A375 (cell line): ENCODE data around the gene NRSN2. TPM values are rescaled to one million over a fixed set of nuclear protein-coding genes. Genes with fewer than 3 reads are reported as not detected.

ENCODE experiments used
- total RNA-seq: library from RNA; depleted of rRNA; stranded (reverse); fragments of >200 nt; shearing (Covaris generic); gene quantifications from 2 replicates; pipeline ENCODE4 v1.2.3, GENCODE V29; 2014; rRNA removed

NRSN2 gene, protein sequence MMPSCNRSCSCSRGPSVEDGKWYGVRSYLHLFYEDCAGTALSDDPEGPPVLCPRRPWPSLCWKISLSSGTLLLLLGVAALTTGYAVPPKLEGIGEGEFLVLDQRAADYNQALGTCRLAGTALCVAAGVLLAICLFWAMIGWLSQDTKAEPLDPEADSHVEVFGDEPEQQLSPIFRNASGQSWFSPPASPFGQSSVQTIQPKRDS
- total RNA-seq: 60.3 and 73.3 TPM in 2 replicates

DNA sequence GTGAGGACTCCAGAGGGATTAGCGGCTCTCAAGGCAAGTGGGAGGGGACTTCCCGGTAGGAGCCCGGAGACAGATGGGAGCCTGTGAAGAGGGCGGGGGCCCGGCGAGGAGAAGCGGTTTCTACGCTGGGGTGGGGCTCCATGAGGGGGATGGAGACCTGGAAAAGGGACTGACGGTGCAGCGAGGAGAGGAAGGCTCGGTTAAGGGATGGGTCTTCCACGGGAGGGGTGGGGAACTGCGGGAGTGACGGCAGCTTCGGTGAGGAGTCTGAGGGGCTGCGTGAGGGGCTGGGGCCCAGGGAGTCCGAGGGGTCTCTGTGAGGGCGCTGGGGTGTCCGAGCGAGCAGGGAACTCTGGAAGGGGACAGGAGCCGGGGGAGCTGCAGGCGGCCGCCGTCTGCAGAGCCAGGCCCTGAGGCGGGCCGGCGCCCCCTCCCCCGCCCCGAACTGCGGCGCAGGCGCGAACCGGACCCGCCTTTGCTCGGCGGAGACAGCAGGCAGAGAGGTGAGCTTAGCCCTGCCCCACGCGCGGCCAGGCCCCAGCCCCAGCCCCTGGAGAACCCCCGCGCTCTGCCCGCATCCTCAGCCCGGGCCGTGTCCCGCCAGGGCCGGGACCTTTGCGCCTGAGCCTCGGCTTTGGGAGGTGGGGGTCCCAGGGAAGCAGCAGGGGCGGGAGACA is at the start of gene NRSN2:
TSS of gene NRSN2 (plus strand) at position 472 of the 677 bp plus-strand sequence. CDS start 2,533 bp downstream, outside the sequence.

DNA sequence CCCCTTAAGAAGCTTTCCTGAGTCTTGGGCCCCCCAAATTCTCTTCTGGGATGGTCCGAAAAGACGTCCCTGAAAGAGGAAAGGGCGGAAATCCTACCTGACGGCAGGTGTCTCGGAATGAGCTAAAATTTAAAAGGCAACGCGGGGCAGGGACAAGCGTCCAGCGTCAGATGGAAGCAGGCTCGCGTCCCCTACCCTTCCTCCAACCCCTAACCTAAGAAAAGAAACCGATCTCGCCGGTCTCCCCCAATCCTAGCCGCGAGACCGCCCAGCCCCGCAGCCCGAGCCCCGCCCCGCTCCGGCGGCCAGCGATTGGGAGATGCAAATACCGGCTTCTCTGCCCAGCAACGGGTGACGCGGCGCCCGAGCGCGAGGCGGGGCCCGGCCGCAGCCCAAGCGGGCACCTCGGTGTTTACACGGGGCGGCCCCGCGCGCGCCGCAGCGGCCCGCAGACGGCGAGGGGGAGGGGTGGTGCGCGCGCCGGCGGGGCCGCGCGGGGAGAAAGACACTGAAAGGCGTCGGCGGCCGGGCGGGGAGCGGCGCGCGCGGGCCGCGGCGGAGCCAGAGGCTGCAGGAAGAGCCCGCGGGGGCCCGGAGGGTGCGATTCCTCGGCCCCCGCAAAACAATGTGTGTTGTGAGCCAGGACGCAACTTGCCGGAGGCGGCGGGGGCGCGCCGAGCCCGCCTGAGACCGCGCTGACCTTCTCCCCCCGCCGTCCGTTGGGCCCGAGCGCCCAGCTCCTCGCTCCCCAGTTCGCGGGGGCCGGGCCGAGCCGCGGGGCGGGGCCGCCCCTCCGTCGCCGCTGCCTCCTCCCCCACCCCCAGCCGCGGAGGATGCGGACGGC is 21.6 kb upstream of the NRSN2 start, which contains the start of gene SOX12:
TSS of gene SOX12 (plus strand) at position 508 of the 844 bp plus-strand sequence. CDS start 373 bp downstream, outside the sequence.

Other genes starting within 250 kb of the NRSN2 start
- not detected in 2 replicates for gene DEFB126, start 204.5 kb upstream of the NRSN2 start, total RNA-seq
- not detected in 2 replicates for gene DEFB127, start 189.7 kb upstream of the NRSN2 start, total RNA-seq
- not detected in 2 replicates for gene DEFB128, start 157.4 kb upstream of the NRSN2 start, total RNA-seq
- gene DEFB129, start 119.9 kb upstream of the NRSN2 start, total RNA-seq: not detected in 2 replicates
- not detected in 2 replicates for gene DEFB132, start 89.4 kb upstream of the NRSN2 start, total RNA-seq
- 1.1 and 1.9 TPM in 2 replicates for gene C20orf96, start 56.4 kb upstream of the NRSN2 start, total RNA-seq
- gene ZCCHC3, start 49.5 kb upstream of the NRSN2 start, total RNA-seq: 28.0 and 28.7 TPM in 2 replicates
- 6.9 and 7.7 TPM in 2 replicates for gene SOX12, start 21.6 kb upstream of the NRSN2 start, total RNA-seq
- gene TRIB3, start 33.6 kb downstream of the NRSN2 start, total RNA-seq: 290 and 400 TPM in 2 replicates
- 138 and 161 TPM in 2 replicates for gene RBCK1, start 61.2 kb downstream of the NRSN2 start, total RNA-seq
- gene TBC1D20, start 115.4 kb downstream of the NRSN2 start, total RNA-seq: 21.8 and 26.3 TPM in 2 replicates
- 137 and 178 TPM in 2 replicates for gene CSNK2A1, start 196.7 kb downstream of the NRSN2 start, total RNA-seq